Activated gamma-delta T cell treated with Interleukin-2 at 50 U/mL for 16 hours (primary cell): ENCODE measurements around the gene RABL3.
"Not testable (repeated sequence)": the region's sequence is repeated elsewhere in the genome, so short reads cannot be mapped to it uniquely, and the experiment has no call there.

Source experiments
- DNase-seq: peaks from one replicate; pipeline ENCODE4 v3.0.0-alpha.2; 2020

The RABL3 gene

GRCh38 chr3:120642368-120642948 lies 99.9 kb downstream of the RABL3 start:
- no peak for DNase-seq

- no peak for DNase-seq
Observed at GRCh38 chr3:120641696-120642246, 100.5 kb downstream of the RABL3 start.

DNA sequence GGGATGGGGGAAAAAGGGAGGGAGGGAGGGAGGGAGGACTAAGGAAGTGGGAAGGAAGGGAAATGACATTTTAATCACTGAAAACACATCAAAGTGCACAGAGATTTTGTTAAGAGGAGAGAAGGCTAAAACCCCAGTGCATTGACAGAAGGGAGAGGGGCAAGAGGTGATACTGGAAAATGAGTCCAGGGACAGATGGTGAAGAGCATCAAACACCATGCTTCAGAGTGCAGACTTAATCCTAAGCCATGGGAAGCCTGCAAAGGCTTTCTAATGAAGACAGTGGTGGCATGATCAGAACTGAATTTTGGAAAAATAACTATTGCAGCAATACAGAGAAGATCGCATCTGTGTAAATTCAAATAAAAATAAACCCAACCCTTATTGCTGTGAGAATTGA lies 102.1 kb downstream of the RABL3 start:
- no peak for DNase-seq

- DNase-seq: not testable (repeated sequence)
Observed at GRCh38 chr3:120638820-120639219, 103.5 kb downstream of the RABL3 start.

DNA sequence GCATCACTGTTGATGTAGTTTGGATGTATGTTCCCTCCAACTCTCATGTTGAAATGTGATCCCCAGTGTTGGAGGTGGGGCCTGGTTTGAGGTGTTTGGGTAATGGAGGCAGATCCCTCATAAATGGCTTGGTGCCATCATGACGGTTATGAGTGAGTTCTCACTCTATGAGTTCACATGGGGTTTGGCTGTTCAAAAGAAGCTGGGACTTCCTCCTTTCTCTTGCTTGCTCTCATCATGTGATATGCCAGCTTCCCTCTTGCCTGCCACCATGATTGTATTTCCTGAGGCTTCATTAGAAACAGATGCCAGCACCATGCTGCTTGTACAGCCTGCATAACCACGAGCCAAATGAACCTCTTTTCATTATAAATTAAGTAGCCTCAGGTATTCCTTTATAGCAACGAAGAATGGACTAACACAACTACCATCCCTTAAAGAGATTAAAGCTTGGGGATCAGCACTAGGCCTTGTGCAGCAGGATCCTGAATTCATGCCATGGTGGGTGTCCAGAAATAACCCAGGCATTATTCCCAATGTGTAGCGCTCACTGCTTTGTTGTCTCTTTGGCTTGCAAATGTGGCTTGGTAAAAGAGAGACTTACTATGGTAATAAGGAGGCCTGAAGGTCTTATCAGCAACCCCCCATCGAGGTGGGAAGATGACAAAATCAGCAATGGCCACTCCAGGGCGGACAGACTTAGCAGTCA lies 104.3 kb downstream of the RABL3 start:
- no peak for DNase-seq

GRCh38 chr3:120636795-120637401 lies 105.4 kb downstream of the RABL3 start:
- no peak for DNase-seq
